22Rv1 (cell line): Measurements from ENCODE around the gene CCNF.
"Not testable (repeated sequence)": the region's sequence is repeated elsewhere in the genome, so short reads cannot be mapped to it uniquely, and the experiment has no call there.

Experiments used
- H3K27ac ChIP-seq: fragments of 450-650 bp; 2 replicates; pipeline ENCODE4 v1.5.1; 2017
- ZFX ChIP-seq: fragments of 450-650 bp; IDR thresholded peaks from 2 replicates; pipeline ENCODE4 v1.6.1; 2017; ENCODE audit warnings: antibody characterized with exemption, borderline replicate concordance
- TF ChIP-seq, protein P1 (sequence below): fragments of 450-650 bp; IDR thresholded peaks from 2 replicates; pipeline ENCODE4 v1.5.1; 2017; ENCODE audit warnings: mild to moderate bottlenecking

Gene CCNF

GRCh38 chr16:2429771-2430663 lies 770 bp downstream of the CCNF start:
- H3K27ac ChIP-seq = peak overlapping the region; percentile 75
- TF ChIP-seq, protein P1, sequence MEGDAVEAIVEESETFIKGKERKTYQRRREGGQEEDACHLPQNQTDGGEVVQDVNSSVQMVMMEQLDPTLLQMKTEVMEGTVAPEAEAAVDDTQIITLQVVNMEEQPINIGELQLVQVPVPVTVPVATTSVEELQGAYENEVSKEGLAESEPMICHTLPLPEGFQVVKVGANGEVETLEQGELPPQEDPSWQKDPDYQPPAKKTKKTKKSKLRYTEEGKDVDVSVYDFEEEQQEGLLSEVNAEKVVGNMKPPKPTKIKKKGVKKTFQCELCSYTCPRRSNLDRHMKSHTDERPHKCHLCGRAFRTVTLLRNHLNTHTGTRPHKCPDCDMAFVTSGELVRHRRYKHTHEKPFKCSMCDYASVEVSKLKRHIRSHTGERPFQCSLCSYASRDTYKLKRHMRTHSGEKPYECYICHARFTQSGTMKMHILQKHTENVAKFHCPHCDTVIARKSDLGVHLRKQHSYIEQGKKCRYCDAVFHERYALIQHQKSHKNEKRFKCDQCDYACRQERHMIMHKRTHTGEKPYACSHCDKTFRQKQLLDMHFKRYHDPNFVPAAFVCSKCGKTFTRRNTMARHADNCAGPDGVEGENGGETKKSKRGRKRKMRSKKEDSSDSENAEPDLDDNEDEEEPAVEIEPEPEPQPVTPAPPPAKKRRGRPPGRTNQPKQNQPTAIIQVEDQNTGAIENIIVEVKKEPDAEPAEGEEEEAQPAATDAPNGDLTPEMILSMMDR = peak; percentile 22
- no peak for TF ChIP-seq ZFX

DNA sequence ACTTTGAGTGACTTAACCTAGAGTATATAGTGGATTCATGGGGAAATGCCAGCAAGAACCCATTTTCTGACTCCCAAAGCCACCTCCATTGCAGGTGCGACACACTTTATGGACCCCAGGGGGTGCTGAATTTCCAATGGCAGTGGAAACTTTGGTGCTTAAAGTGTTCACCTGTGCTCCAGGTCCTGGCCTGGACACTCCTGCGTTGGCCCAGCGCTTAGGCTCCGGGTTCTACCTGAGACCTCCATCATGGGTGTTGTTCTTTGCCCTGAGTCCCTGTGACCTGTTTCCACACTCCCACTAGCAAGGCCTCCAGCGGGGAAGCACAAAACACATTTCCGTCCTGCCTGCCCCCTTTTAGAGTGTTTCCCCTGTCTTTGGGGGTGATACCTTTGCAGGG lies 3.0 kb downstream of the CCNF start:
- no peak overlapping the region for H3K27ac ChIP-seq
- no peak for TF ChIP-seq ZFX
- TF ChIP-seq, protein P1 = no peak

DNA sequence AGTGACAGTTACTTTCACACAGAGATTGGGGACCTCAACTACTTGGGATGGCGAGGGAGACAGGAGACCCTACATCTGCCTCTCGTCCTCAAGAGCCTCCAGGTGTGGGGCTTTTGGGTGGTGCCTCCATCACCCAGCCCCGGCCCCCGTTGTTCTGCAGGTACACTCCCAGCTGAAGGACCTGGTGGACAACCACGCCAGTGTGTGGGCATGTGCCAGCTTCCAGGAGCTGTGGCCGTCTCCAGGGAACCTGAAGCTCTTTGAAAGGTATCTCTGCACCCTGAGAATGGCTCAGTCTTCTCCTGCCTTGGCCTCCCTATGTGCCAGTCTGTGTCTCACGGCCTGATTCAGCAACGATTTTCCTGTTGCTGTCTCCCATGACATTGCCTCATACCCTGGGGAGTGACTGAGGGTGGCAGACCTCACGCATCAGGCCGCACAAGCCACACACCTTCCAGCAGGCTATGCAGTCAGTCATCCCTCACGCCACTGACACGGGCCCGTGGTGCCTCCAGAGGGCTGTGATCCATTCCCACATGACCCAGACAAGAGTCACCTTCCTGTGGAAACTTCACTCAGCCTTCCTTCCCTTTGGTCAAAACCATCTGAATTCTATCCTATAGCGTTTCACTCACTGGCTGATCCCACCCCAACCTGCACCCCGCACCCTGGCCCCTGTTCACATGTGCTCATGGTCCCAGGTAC lies 3.7 kb downstream of the CCNF start:
- H3K27ac ChIP-seq = no peak overlapping the region
- TF ChIP-seq ZFX = no peak
- TF ChIP-seq, protein P1 = no peak

GRCh38 chr16:2435236-2435635 lies 6.0 kb downstream of the CCNF start:
- not testable (repeated sequence) for H3K27ac ChIP-seq

GRCh38 chr16:2436110-2436509 lies 6.9 kb downstream of the CCNF start:
- TF ChIP-seq, protein P1 = no peak
- TF ChIP-seq ZFX = no peak
- no peak overlapping the region for H3K27ac ChIP-seq

DNA sequence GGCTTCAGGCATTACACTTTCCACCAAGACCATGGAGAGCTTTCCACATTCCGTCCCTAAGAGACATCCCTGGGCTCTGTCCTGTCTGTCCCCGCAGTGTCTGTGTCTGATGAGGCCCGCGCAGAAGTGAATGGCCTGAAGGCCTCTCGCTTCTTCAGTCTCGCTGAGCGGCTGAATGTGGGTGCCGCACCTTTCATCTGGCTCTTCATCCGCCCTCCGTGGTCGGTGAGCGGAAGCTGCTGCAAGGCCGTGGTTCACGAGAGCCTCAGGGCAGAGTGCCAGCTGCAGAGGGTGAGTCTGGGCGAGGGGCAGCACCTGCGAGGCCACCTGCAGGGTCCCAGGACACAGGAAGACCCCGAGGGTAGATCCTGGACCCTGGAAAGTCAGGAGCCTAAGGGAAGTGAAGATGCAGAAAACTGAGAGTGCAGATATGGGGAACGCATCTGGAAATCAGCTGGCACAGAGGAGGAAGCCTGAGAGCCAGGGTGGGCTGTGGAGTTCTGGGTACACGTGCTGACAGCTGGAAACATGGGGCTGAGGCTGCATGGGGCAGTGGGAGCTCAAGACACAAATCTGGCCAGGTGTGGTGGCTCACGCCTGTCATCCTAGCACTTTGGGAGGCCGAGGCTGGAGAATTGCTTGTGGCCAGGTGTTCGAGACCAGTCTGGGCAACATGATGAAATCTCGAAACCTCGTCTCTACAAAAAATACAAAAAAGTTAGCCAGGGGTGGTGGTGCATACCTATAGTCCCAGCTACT lies 8.0 kb downstream of the CCNF start:
- no peak for TF ChIP-seq ZFX
- TF ChIP-seq, protein P1 = no peak
- no peak overlapping the region for H3K27ac ChIP-seq

- no peak for TF ChIP-seq ZFX
- TF ChIP-seq, protein P1 = no peak
Measured at GRCh38 chr16:2438121-2438520, 8.9 kb downstream of the CCNF start.

More at GRCh38 chr16:2438121-2438520, 8.9 kb downstream of the CCNF start:
- H3K27ac ChIP-seq = no peak overlapping the region
